Mucosa of stomach (tissue), 1 donor: ENCODE data around the gene ARL6IP5.
A peak's percentile ranks its signal among the peaks of the same experiment; 100 is the strongest.

Source experiments
- H3K27me3 ChIP-seq: one replicate; pipeline ENCODE4 v1.7.0; 2013; ENCODE audit warnings: mild to moderate bottlenecking, low read length; ENCODE audit not compliant: control insufficient read depth, insufficient read depth
- H3K36me3 ChIP-seq: one replicate; pipeline ENCODE4 v1.7.0; 2013; ENCODE audit warnings: low read length; ENCODE audit not compliant: control insufficient read depth, insufficient read depth
- H3K4me1 ChIP-seq: one replicate; pipeline ENCODE4 v1.7.0; 2013; ENCODE audit warnings: mild to moderate bottlenecking, low read length; ENCODE audit not compliant: control insufficient read depth, insufficient read depth
- H3K4me3 ChIP-seq: one replicate; pipeline ENCODE4 v1.7.0; 2013; ENCODE audit warnings: low read length
- H3K9ac ChIP-seq: one replicate; pipeline ENCODE4 v1.7.0; 2013; ENCODE audit warnings: mild to moderate bottlenecking, low read length, moderate library complexity
- H3K9me3 ChIP-seq: one replicate; pipeline ENCODE4 v1.7.0; 2013; ENCODE audit warnings: mild to moderate bottlenecking, low read length, moderate library complexity; ENCODE audit not compliant: control insufficient read depth
- donor health status: Pancreatic carcinoma.

ARL6IP5 gene

GRCh38 chr3:69084326-69085167, at the start of gene ARL6IP5:
Gene ARL6IP5 (plus strand): TSS chr3:69084937. CDS start chr3:69085048, 111 bp downstream.
- Histone ChIP-seq H3K4me3 (peak within 1 kb of the TSS; percentile 83), H3K9me3 (no peaks in the 10 kb centered on the region), H3K9ac (peak within 1 kb of the TSS; percentile 94), H3K4me1 (peaks cover 39% of the 10 kb centered on the region), H3K36me3 (no peaks in the 10 kb centered on the region), H3K27me3 (no peaks in the 10 kb centered on the region)

- H3K9ac ChIP-seq: no peak overlapping the region
- H3K4me3 ChIP-seq: no peak overlapping the region
- peaks cover 5% of the 10 kb centered on the region for H3K36me3 ChIP-seq
- no peaks in the 10 kb centered on the region for H3K27me3 ChIP-seq
- H3K9me3 ChIP-seq: no peaks in the 10 kb centered on the region
- H3K4me1 ChIP-seq: no peaks in the 10 kb centered on the region
These were observed 40.1 kb upstream of the ARL6IP5 start for GRCh38 chr3:69044608-69045007.

GRCh38 chr3:69048990-69049389, 35.7 kb upstream of the ARL6IP5 start:
- H3K4me3 ChIP-seq: no peak overlapping the region
- no peak overlapping the region for H3K9ac ChIP-seq
- no peaks in the 10 kb centered on the region for H3K9me3 ChIP-seq
- peaks cover 5% of the 10 kb centered on the region for H3K36me3 ChIP-seq
- H3K4me1 ChIP-seq: peaks cover 5% of the 10 kb centered on the region
- no peaks in the 10 kb centered on the region for H3K27me3 ChIP-seq

- Histone ChIP-seq H3K27me3 (no peaks in the 10 kb centered on the region), H3K4me3 (peak within 1 kb of the TSS; percentile 95), H3K36me3 (peaks cover 5% of the 10 kb centered on the region), H3K9me3 (no peaks in the 10 kb centered on the region), H3K9ac (peak within 1 kb of the TSS; percentile 96), H3K4me1 (peaks cover 5% of the 10 kb centered on the region)
These were observed 32.8 kb upstream of the ARL6IP5 start, which contains the start of gene TMF1 for GRCh38 chr3:69051756-69052471. Gene TMF1 (minus strand): TSS chr3:69052333. CDS start chr3:69052086, 247 bp downstream.

GRCh38 chr3:69052472-69052898, 32.3 kb upstream of the ARL6IP5 start:
- Histone ChIP-seq H3K4me1 (peaks cover 5% of the 10 kb centered on the region), H3K9ac (peak overlapping the region; percentile 96), H3K9me3 (no peaks in the 10 kb centered on the region), H3K4me3 (peak overlapping the region; percentile 95), H3K36me3 (peaks cover under 1% of the 10 kb centered on the region), H3K27me3 (no peaks in the 10 kb centered on the region)

GRCh38 chr3:69058180-69058946, 26.4 kb upstream of the ARL6IP5 start:
- no peak overlapping the region for H3K9ac ChIP-seq
- no peaks in the 10 kb centered on the region for H3K9me3 ChIP-seq
- H3K36me3 ChIP-seq: no peaks in the 10 kb centered on the region
- H3K4me3 ChIP-seq: no peak overlapping the region
- no peaks in the 10 kb centered on the region for H3K27me3 ChIP-seq
- no peaks in the 10 kb centered on the region for H3K4me1 ChIP-seq

GRCh38 chr3:69058947-69059224, 25.9 kb upstream of the ARL6IP5 start:
- H3K9me3 ChIP-seq: no peaks in the 10 kb centered on the region
- H3K4me3 ChIP-seq: no peak overlapping the region
- no peaks in the 10 kb centered on the region for H3K4me1 ChIP-seq
- H3K9ac ChIP-seq: no peak overlapping the region
- H3K27me3 ChIP-seq: no peaks in the 10 kb centered on the region
- no peaks in the 10 kb centered on the region for H3K36me3 ChIP-seq

- no peaks in the 10 kb centered on the region for H3K36me3 ChIP-seq
These were observed 25.0 kb upstream of the ARL6IP5 start for GRCh38 chr3:69059688-69060087.

GRCh38 chr3:69063636-69064035, 21.1 kb upstream of the ARL6IP5 start:
- Histone ChIP-seq H3K9me3 (no peaks in the 10 kb centered on the region), H3K36me3 (no peaks in the 10 kb centered on the region), H3K27me3 (no peaks in the 10 kb centered on the region), H3K4me1 (no peaks in the 10 kb centered on the region), H3K4me3 (no peak overlapping the region), H3K9ac (no peak overlapping the region)

More at GRCh38 chr3:69059688-69060087, 25.0 kb upstream of the ARL6IP5 start:
- no peak overlapping the region for H3K9ac ChIP-seq
- no peak overlapping the region for H3K4me3 ChIP-seq
- H3K27me3 ChIP-seq: no peaks in the 10 kb centered on the region
- H3K4me1 ChIP-seq: no peaks in the 10 kb centered on the region
- H3K9me3 ChIP-seq: no peaks in the 10 kb centered on the region

- Histone ChIP-seq H3K9ac (no peak overlapping the region), H3K36me3 (no peaks in the 10 kb centered on the region), H3K9me3 (no peaks in the 10 kb centered on the region), H3K27me3 (no peaks in the 10 kb centered on the region), H3K4me3 (no peak overlapping the region), H3K4me1 (no peaks in the 10 kb centered on the region)
These were observed 19.3 kb upstream of the ARL6IP5 start for GRCh38 chr3:69065318-69065964.

GRCh38 chr3:69066121-69066520, 18.6 kb upstream of the ARL6IP5 start:
- Histone ChIP-seq H3K4me1 (no peaks in the 10 kb centered on the region), H3K27me3 (no peaks in the 10 kb centered on the region), H3K36me3 (no peaks in the 10 kb centered on the region), H3K9me3 (no peaks in the 10 kb centered on the region), H3K9ac (no peak overlapping the region), H3K4me3 (no peak overlapping the region)
